ENCODE data around the gene STPG3. TPM values are rescaled to one million over a fixed set of nuclear protein-coding genes. Genes with fewer than 3 reads are reported as not detected.
A peak's percentile ranks its signal among the peaks of the same experiment; 100 is the strongest.

Gene STPG3
- total and polyA plus RNA-seq, 2 of the 13 experiments (the other 11 are each of a cell fraction or from before 2014, with no cell fraction given): not detected

DNA sequence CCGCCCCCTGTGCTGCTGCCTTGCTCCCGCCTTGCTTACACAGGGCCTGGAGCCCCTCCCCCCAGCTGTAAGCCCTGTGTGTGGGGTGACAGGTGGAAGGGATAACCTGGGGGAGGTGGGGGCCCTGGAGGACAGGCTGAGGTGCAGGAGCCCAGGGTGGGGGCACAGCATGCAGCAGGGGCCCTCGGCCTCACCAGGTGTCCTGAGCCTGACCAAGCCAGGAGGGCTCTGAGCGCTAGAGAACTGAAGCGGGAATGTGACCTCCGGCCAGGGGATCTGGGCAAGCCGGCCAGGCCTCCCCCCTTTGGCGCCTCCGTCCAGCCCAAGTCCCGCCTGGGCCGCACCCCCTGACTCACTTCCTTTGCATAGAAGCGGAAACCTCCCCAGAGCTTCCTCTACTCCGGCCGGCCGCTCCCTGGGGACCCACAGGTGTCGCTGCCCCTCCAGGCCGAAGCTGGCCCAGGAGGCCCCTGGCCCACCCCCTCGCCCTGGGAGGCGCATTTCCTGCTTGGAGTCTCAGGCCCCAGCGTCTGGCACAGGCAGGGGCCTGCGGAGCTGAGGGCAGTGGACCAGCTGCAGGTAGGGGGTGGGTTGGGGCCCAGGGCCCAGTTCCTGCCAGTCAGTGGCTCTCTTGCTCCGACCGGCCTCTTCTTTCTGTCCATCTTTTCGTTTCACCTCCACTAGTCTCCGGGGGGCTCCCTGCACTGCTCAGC is 26.4 kb downstream of the STPG3 start, which contains the start of gene TOR4A (continued):
- TF ChIP-seq FUBP1 (CRISPR knock-in tag; IDR thresholded peaks at IDR 0.05; ENCODE audit: borderline replicate concordance) (no peak), ZNF891 (CRISPR knock-in tag; IDR thresholded peaks at IDR 0.05) (peak; percentile 76; the same call in 1 of the 2 replicates), HHEX (CRISPR knock-in tag; IDR thresholded peaks at IDR 0.05) (no peak), PRDM10 (CRISPR knock-in tag; IDR thresholded peaks at IDR 0.05; ENCODE audit: low read depth) (peak; percentile 83; the same call in 1 of the 2 replicates), FOXO4 (CRISPR knock-in tag; conservative IDR thresholded peaks at IDR 0.05) (peak; percentile 94; the same call in 1 of the 2 replicates), ZNF484 (CRISPR knock-in tag; IDR thresholded peaks at IDR 0.05; ENCODE audit: borderline replicate concordance, low read depth) (no peak), ETV6 (CRISPR knock-in tag; conservative IDR thresholded peaks at IDR 0.05) (no peak; the same call in none of the 2 replicates)
- TF ChIP-seq, protein P1, sequence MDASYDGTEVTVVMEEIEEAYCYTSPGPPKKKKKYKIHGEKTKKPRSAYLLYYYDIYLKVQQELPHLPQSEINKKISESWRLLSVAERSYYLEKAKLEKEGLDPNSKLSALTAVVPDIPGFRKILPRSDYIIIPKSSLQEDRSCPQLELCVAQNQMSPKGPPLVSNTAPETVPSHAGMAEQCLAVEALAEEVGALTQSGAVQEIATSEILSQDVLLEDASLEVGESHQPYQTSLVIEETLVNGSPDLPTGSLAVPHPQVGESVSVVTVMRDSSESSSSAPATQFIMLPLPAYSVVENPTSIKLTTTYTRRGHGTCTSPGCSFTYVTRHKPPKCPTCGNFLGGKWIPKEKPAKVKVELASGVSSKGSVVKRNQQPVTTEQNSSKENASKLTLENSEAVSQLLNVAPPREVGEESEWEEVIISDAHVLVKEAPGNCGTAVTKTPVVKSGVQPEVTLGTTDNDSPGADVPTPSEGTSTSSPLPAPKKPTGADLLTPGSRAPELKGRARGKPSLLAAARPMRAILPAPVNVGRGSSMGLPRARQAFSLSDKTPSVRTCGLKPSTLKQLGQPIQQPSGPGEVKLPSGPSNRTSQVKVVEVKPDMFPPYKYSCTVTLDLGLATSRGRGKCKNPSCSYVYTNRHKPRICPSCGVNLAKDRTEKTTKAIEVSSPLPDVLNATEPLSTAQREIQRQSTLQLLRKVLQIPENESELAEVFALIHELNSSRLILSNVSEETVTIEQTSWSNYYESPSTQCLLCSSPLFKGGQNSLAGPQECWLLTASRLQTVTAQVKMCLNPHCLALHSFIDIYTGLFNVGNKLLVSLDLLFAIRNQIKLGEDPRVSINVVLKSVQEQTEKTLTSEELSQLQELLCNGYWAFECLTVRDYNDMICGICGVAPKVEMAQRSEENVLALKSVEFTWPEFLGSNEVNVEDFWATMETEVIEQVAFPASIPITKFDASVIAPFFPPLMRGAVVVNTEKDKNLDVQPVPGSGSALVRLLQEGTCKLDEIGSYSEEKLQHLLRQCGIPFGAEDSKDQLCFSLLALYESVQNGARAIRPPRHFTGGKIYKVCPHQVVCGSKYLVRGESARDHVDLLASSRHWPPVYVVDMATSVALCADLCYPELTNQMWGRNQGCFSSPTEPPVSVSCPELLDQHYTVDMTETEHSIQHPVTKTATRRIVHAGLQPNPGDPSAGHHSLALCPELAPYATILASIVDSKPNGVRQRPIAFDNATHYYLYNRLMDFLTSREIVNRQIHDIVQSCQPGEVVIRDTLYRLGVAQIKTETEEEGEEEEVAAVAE (CRISPR knock-in tag; IDR thresholded peaks at IDR 0.05; ENCODE audit: borderline replicate concordance): peak; percentile 78; the same call in 1 of the 2 replicates
- TF ChIP-seq, protein P2, sequence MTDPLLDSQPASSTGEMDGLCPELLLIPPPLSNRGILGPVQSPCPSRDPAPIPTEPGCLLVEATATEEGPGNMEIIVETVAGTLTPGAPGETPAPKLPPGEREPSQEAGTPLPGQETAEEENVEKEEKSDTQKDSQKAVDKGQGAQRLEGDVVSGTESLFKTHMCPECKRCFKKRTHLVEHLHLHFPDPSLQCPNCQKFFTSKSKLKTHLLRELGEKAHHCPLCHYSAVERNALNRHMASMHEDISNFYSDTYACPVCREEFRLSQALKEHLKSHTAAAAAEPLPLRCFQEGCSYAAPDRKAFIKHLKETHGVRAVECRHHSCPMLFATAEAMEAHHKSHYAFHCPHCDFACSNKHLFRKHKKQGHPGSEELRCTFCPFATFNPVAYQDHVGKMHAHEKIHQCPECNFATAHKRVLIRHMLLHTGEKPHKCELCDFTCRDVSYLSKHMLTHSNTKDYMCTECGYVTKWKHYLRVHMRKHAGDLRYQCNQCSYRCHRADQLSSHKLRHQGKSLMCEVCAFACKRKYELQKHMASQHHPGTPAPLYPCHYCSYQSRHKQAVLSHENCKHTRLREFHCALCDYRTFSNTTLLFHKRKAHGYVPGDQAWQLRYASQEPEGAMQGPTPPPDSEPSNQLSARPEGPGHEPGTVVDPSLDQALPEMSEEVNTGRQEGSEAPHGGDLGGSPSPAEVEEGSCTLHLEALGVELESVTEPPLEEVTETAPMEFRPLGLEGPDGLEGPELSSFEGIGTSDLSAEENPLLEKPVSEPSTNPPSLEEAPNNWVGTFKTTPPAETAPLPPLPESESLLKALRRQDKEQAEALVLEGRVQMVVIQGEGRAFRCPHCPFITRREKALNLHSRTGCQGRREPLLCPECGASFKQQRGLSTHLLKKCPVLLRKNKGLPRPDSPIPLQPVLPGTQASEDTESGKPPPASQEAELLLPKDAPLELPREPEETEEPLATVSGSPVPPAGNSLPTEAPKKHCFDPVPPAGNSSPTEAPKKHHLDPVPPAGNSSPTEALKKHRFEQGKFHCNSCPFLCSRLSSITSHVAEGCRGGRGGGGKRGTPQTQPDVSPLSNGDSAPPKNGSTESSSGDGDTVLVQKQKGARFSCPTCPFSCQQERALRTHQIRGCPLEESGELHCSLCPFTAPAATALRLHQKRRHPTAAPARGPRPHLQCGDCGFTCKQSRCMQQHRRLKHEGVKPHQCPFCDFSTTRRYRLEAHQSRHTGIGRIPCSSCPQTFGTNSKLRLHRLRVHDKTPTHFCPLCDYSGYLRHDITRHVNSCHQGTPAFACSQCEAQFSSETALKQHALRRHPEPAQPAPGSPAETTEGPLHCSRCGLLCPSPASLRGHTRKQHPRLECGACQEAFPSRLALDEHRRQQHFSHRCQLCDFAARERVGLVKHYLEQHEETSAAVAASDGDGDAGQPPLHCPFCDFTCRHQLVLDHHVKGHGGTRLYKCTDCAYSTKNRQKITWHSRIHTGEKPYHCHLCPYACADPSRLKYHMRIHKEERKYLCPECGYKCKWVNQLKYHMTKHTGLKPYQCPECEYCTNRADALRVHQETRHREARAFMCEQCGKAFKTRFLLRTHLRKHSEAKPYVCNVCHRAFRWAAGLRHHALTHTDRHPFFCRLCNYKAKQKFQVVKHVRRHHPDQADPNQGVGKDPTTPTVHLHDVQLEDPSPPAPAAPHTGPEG (CRISPR knock-in tag; IDR thresholded peaks at IDR 0.05): peak; percentile 63; the same call in 1 of the 2 replicates

Data from HepG2 (cell line).